ENCODE data around the gene ITPR3.

- TF ChIP-seq CTCF (optimal IDR thresholded peaks at IDR 0.05 in 1 of 3, IDR thresholded peaks at IDR 0.05 in 1 of 3, conservative IDR thresholded peaks at IDR 0.05 in 1 of 3; ENCODE audit: extremely low read depth in 1 of 3, insufficient read depth in 2 of 3, low read length in 3 of 3): no peak
- no peak for TF ChIP-seq EZH2 (IDR thresholded peaks at IDR 0.05; ENCODE audit: low read length)
Observed at GRCh38 chr6:33595001-33595846, 25.9 kb upstream of the ITPR3 start.

All from keratinocyte (primary cell).